C4-2B (cell line): ENCODE measurements around the gene CLEC2L.

Experiments used
- H3K27ac ChIP-seq: fragments of 450-650 bp; 2 replicates; pipeline ENCODE4 v1.5.1; 2017
- ZFX ChIP-seq: fragments of 450-650 bp; IDR thresholded peaks from 2 replicates; pipeline ENCODE4 v1.6.1; 2017
- TF ChIP-seq, protein P1 (sequence below): fragments of 450-650 bp; conservative IDR thresholded peaks from 2 replicates; pipeline ENCODE4 v1.5.1; 2017; ENCODE audit warnings: mild to moderate bottlenecking

The CLEC2L gene

DNA sequence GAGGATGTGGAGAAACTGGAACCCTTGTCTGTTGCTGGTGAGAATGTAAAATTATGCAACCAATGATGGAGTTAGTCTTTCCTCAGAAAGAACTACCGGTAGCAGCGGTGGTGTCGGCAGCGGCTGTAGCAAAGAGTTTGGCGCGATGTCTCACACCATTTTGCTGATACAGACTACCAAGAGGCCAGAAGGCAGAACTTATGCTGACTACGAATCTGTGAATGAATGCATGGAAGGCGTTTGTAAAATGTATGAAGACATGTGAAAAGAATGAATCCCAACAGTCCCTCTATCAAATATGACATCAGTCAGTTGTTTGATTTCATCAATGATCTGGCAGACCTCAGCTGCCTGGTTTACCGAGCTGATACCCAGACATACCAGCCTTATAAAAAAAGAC, 10.6 kb downstream of the CLEC2L start:
- TF ChIP-seq, protein P1, sequence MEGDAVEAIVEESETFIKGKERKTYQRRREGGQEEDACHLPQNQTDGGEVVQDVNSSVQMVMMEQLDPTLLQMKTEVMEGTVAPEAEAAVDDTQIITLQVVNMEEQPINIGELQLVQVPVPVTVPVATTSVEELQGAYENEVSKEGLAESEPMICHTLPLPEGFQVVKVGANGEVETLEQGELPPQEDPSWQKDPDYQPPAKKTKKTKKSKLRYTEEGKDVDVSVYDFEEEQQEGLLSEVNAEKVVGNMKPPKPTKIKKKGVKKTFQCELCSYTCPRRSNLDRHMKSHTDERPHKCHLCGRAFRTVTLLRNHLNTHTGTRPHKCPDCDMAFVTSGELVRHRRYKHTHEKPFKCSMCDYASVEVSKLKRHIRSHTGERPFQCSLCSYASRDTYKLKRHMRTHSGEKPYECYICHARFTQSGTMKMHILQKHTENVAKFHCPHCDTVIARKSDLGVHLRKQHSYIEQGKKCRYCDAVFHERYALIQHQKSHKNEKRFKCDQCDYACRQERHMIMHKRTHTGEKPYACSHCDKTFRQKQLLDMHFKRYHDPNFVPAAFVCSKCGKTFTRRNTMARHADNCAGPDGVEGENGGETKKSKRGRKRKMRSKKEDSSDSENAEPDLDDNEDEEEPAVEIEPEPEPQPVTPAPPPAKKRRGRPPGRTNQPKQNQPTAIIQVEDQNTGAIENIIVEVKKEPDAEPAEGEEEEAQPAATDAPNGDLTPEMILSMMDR = no peak
- no peak for TF ChIP-seq ZFX
- H3K27ac ChIP-seq = no peak overlapping the region

DNA sequence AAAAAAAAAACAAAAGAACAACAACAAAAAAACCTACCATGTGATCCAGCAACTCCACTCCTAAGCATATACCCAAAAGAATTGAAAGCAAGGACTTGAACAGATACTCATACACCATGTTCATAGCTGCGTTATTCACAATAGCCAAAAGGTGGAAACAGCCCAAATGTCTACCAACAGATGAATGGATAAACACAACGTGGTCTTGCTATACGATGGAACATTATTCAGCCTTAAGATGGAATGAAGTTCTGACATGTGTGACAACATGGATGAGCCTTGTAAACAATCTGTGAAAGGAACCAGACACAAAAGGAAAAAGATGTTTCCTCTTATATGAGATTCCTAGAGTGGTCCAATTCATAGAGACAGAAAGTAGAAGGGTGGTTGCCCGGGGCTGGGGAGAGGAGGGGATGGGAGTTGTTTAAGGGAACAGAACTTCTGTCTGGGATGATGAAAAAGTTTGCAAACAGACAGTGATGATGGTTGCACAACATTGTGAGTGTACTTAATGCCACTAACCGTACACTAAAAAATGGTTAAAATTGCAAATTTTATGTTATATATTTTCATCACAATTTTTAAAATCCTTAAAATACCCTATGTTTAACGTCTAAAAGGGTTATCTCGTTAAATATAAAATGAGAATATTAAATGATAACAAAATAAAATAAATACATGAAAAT, 11.6 kb downstream of the CLEC2L start:
- H3K27ac ChIP-seq = no peak overlapping the region

DNA sequence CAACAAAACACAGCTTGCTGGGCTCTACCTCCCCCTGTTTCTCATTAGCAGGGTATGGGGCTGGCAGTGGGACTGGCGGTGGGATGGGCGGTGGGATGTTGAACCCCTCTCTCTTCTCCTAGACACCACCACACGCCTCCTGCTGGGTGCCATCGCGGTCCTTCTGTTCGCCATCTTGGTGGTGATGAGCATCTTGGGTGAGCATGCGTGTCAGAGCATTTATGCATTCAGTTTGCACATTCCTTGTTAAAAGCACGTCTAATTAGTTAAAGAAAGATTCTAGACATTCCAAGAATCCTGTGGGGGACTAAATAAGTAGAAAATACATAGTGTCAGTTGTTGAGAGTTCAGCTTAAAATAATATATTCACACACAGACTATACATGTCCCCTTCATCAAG, 12.7 kb downstream of the CLEC2L start:
- no peak overlapping the region for H3K27ac ChIP-seq
- no peak for TF ChIP-seq ZFX
- TF ChIP-seq, protein P1 = no peak

More for the DNA sequence above, 11.6 kb downstream of the CLEC2L start:
- no peak for TF ChIP-seq ZFX
- TF ChIP-seq, protein P1 = no peak

DNA sequence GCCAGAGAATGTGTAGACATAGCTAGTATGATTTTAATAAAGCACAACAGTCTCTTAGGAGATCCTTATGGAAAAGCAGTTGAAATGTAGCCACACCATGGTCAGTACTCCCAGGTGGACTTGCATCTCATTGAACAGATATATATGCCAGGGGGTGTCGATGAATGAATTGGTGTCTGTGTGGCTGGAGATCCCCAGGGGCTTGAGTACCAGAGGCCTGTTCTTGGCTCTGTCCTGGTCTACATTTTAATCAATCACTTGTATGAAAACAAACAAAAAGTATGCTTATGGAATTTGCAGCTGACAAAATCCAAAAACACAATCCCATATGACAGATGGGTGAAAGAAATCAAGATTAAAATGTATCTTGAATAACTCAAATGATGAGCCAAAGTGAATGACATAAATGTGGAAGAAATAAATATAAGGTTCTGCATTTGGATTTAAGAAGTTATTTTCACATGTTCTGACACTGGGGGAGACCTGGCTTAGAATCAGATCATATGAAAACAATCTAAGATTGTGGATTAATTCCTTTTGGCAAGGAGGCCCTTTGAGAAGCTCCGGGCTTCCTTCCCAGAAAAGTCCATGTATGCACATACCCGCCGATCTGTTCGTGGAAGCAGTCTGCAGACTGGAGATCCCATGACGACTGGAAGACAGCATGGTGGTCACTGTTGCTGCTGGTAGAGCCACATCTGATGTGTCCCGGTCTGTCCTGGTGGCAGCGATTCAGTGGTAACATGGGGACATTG, 15.6 kb downstream of the CLEC2L start:
- H3K27ac ChIP-seq = no peak overlapping the region
- TF ChIP-seq, protein P1 = no peak
- TF ChIP-seq ZFX = no peak

DNA sequence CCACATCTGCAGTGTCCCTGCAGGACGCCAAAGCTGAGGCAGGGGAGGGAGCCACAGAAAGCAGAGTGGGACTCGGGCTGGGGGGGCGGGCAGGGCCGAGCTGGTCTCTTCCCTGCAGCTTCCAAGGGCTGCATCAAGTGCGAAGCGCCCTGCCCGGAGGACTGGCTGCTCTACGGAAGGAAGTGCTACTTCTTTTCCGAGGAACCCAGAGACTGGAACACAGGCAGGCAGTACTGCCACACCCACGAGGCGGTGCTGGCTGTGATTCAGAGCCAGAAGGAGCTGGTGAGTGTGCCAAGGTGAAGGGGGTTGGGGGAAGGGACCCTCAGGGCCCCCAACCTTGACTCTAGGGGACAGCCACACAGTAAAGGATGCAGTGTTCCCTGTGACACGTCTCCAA, 16.7 kb downstream of the CLEC2L start:
- no peak for TF ChIP-seq ZFX
- TF ChIP-seq, protein P1 = no peak
- H3K27ac ChIP-seq = no peak overlapping the region

DNA sequence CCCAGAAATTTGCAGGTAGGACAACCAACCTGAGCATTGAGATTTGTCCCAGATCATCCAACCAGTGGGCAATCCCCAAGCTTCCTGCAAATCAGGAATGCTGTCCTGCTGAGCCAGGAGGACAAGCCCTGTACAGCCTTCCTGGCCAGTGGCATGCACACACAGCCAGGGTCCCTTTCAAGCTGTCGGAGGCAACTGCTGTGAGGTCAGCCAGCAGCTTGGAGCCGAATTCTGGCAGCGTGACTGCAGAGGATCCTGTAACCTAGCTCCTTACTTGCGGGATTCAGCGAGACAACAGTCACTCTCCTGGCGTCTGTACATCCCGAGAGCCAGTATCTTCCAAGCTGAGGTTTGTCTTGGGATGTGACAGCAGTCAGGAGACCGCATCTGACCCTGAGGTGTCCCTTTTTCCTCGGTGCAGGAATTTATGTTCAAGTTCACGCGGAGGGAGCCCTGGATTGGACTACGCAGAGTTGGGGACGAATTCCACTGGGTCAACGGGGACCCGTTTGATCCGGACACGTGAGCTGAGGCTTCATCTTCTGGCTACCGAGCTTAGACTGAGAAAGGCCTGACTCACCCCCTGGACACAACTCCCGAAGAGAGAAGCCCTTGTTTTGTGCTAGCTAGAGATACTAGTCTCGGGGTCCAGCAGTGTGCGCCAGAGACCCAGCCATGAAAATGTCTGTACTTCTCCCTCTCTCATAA, 18.3 kb downstream of the CLEC2L start:
- TF ChIP-seq, protein P1 = no peak
- no peak for TF ChIP-seq ZFX
- H3K27ac ChIP-seq = no peak overlapping the region
